ENCODE results near the gene UNG. TPM values are rescaled to one million over a fixed set of nuclear protein-coding genes. Genes with fewer than 3 reads are reported as not detected.
A peak's percentile ranks its signal among the peaks of the same experiment; 100 is the strongest.

The UNG gene
- total and polyA plus RNA-seq, 11 donors: 14.5 to 37.8 (median 25.3) TPM

DNA sequence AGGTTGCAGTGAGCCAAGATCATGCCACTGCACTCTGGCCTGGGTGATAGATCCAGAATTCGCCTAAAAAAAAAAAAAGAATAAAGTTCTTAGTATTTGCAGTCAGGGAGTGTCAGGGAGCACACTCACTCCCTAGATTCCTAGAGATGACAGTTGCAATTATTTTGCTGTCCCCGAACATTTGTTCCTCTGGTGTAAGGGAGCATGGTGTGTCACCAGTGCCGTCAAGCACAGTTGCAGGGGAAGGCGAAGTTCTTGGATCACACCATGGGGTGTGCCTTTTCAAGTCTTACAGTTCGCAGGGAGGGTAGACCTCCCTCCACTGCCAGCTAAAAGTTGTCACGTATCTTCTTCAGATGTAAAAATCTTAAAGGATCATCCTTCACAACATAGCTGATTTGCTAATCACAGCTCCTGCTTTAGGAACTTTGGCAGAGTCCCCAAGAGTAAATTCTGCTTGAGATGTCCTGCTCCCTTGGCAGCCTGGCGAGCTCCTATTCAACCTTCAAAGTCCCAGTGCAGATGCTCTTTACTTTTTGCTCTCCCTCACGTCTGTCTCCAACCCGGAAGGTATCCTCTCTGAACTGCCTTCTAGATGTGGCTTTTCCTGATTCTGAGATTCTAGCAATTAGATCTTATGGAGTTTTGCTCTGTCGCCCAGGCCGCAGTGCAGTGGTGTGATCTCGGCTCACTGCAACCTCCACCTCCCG is 30.3 kb downstream of the UNG start:
- Histone ChIP-seq H3K27me3 (no peaks in the 10 kb centered on the region), H3K4me1 (peaks cover 0 to 84% (median 22%) of the 10 kb centered on the region in 12 donors), H3K4me3 (no peak overlapping the region), H3K36me3 (peaks cover 0 to 20% (median 4%) of the 10 kb centered on the region in 9 donors), H3K9me3 (no peaks in the 10 kb centered on the region), H3K27ac (peak overlapping the region in 3 of 12 donors; percentile 82 to 89 (median 89))
- ATAC-seq: no peak
- TF ChIP-seq POLR2A (IDR thresholded peaks at IDR 0.05): no peak
- TF ChIP-seq, protein P1, sequence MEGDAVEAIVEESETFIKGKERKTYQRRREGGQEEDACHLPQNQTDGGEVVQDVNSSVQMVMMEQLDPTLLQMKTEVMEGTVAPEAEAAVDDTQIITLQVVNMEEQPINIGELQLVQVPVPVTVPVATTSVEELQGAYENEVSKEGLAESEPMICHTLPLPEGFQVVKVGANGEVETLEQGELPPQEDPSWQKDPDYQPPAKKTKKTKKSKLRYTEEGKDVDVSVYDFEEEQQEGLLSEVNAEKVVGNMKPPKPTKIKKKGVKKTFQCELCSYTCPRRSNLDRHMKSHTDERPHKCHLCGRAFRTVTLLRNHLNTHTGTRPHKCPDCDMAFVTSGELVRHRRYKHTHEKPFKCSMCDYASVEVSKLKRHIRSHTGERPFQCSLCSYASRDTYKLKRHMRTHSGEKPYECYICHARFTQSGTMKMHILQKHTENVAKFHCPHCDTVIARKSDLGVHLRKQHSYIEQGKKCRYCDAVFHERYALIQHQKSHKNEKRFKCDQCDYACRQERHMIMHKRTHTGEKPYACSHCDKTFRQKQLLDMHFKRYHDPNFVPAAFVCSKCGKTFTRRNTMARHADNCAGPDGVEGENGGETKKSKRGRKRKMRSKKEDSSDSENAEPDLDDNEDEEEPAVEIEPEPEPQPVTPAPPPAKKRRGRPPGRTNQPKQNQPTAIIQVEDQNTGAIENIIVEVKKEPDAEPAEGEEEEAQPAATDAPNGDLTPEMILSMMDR (IDR thresholded peaks at IDR 0.05): no peak
- 84 to 93% (median 90%) methylated on average over 13 of the region's 13 CpGs for WGBS, 4 donors
- intact Hi-C loops (cut with DNase I): no loop called here
- DNase-seq: no peak

DNA sequence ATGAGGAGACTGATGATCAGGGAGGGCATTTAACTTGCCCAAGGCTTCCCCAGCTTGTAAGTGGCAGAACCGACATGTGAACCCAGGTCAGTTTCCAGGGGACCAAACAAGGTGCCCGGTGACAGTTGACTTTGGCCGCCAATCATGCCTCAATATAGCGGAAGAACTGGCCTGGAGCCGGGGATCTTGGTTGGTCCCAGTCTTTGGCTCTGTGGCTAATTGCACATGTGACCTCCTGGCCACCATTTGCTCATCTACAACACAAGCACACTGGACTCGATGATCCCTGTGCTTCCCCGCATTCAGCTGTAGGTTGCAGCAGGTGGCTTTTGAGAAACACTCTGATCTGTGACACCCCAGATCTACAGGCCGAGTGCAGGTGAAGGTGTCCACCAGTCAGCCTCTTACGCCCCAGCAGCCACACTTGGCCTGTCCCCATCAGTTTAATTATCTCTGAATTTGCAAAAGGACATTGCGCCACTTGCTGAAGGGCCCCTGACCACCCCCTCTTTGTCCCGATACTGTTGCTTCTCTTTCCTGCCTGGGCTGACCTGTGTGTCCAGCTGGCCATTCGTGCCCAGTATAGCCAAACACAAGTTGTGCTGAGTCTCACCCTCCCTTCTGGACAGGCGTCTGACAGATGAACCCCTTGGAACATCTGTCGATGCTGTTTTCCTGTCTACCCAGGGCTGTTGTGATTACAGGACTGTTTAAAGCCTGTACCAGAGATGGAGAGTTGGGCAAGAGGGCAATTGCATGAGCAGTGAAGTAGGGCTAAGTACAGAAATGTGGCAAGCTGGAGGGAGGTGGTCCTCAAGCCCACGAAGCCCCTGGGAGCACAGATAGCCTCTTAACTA is 33.1 kb downstream of the UNG start:
- Histone ChIP-seq H3K4me3 (peak overlapping the region in 1 of 12 donors; percentile 36), H3K36me3 (peaks cover 0 to 20% (median 2%) of the 10 kb centered on the region in 9 donors), H3K27ac (peak overlapping the region; percentile 60 to 91 (median 84)), H3K4me1 (peaks cover 0 to 90% (median 30%) of the 10 kb centered on the region in 12 donors), H3K9me3 (no peaks in the 10 kb centered on the region), H3K27me3 (no peaks in the 10 kb centered on the region)
- 57 to 66% (median 59%) methylated on average over 12 to 15 of the region's 15 CpGs for WGBS, 4 donors
- TF ChIP-seq, protein P1 (IDR thresholded peaks at IDR 0.05): no peak
- TF ChIP-seq POLR2A (IDR thresholded peaks at IDR 0.05): no peak
- ATAC-seq (peak; percentile 17 to 56 (median 34)), DNase-seq (no peak)
- intact Hi-C loops (cut with DNase I): loop anchor here in 3 of 10 donors (1.0 to 5.0 kb wide), 3 partner anchors 14 to 37 kb away; partner anchors contain the start of gene ACACB (in 2 of the 3)

DNA sequence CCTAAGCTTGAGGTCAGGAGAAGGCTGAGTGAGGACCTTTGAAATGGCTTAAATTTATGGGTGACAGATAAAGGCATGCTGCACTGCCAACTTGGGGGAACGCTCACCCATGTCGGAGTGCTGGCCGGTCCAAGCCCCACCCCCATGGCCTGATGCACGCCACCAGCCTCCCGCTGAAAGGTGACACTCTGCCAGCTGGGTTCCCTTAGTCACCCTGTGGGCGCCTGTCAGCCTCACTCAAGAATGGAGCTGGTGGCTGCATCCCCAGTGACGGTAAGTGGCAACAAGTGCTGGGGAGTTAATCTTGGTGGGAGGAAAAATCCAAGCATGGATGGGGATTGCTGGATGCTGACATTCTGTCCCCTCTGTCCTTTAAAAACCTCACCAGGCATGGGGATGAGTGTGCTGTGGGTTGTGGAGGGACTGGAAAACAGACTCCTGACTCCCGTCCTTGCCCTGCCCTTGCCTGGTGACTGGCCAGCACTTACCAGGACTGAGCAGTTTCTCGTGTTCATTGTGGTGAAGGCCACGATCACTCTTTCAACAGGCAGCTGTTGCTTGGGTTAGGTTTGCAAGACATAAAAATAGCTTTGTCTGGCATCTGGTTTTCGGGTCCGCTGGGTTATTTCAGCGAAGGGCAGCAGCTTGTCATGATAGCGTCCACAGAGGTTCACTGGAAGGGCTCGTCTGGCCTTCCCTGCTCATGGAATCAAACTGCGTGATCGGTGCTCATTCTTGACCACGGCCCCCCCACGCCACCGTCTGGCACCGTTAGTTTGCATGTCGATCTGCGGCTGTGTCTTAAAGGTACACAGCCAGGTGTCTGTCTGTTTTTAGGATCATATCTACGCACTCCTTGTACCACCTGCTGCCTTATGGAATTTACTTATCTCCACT is 34.0 kb downstream of the UNG start:
- Histone ChIP-seq H3K9me3 (peaks cover 0 to 7% (median 0%) of the 10 kb centered on the region in 12 donors), H3K4me1 (peaks cover 0 to 88% (median 30%) of the 10 kb centered on the region in 12 donors), H3K36me3 (peaks cover 0 to 12% (median 0%) of the 10 kb centered on the region in 9 donors), H3K27ac (peak overlapping the region; percentile 60 to 91 (median 84)), H3K4me3 (peak overlapping the region in 8 of 12 donors; percentile 12 to 42 (median 28)), H3K27me3 (no peaks in the 10 kb centered on the region)
- intact Hi-C loops (cut with DNase I): loop anchor here in 3 of 10 donors (1.0 to 5.0 kb wide), 3 partner anchors 15 to 36 kb away; partner anchors contain the start of gene ACACB (in 2 of the 3)
- ATAC-seq: peak; percentile 92 to 94 (median 92)
- TF ChIP-seq, protein P1 (IDR thresholded peaks at IDR 0.05): no peak
- no peak for TF ChIP-seq POLR2A (IDR thresholded peaks at IDR 0.05)
- peak; percentile 81 to 93 (median 82) for DNase-seq
- WGBS, 4 donors: 31 to 62% (median 50%) methylated on average over 18 to 24 of the region's 24 CpGs

Measured in heart left ventricle (tissue), 16 donors.